HG02938 (cell line): Measurements from ENCODE around the gene ETF1.
A peak's percentile ranks its signal among the peaks of the same experiment; 100 is the strongest.

Experiments
- ATAC-seq: cut with Tn5 transposase; IDR thresholded peaks from one replicate; pipeline ENCODE4 v1.9.1; 2021; ENCODE audit warnings: mild to moderate bottlenecking, moderate library complexity; ENCODE audit not compliant: unreplicated experiment

ETF1 gene

DNA sequence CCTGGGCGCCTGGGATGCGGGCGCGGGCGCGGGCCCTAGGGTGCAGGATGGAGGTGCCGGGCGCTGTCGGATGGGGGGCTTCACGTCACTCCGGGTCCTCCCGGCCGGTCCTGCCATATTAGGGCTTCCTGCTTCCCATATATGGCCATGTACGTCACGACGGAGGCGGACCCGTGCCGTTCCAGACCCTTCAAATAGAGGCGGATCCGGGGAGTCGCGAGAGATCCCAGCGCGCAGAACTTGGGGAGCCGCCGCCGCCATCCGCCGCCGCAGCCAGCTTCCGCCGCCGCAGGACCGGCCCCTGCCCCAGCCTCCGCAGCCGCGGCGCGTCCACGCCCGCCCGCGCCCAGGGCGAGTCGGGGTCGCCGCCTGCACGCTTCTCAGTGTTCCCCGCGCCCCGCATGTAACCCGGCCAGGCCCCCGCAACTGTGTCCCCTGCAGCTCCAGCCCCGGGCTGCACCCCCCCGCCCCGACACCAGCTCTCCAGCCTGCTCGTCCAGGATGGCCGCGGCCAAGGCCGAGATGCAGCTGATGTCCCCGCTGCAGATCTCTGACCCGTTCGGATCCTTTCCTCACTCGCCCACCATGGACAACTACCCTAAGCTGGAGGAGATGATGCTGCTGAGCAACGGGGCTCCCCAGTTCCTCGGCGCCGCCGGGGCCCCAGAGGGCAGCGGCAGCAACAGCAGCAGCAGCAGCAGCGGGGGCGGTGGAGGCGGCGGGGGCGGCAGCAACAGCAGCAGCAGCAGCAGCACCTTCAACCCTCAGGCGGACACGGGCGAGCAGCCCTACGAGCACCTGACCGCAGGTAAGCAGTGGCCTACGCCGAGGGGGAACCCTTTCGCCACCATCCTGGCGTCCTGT, 77.5 kb downstream of the ETF1 start, which contains the start of gene EGR1:
Gene EGR1 (plus strand): TSS at position 219 of the 864 bp plus-strand sequence. CDS start 283 bp downstream, at position 502.
- ATAC-seq: peak; percentile 61

DNA sequence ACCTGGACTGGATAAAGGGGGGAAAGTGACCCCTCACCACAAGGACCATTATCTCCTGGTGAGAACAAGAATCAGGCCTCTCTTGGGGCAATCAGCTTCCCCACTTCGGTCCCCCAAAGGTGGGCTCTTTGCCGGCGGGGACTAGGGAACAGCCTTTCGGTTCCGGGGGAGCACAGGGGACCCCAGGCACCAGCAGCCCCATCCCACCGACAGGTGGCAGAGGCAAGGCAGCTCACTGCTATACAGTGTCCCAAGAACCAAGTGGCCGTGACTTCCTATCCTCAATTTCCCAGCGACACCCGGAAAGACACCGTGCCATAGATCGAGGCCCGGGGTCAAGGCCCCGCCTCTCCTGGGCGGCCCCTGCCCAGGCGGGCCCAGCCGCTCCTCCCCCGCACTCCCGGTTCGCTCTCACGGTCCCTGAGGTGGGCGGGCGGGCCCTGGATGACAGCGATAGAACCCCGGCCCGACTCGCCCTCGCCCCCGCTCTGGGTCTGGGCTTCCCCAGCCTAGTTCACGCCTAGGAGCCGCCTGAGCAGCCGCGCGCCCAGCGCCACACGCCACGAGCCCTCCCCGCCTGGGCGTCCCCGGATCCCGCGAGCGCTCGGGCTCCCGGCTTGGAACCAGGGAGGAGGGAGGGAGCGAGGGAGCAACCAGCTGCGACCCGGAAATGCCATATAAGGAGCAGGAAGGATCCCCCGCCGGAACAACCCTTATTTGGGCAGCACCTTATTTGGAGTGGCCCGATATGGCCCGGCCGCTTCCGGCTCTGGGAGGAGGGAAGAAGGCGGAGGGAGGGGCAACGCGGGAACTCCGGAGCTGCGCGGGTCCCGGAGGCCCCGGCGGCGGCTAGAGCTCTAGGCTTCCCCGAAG, 78.4 kb downstream of the ETF1 start:
- ATAC-seq: peak; percentile 74

DNA sequence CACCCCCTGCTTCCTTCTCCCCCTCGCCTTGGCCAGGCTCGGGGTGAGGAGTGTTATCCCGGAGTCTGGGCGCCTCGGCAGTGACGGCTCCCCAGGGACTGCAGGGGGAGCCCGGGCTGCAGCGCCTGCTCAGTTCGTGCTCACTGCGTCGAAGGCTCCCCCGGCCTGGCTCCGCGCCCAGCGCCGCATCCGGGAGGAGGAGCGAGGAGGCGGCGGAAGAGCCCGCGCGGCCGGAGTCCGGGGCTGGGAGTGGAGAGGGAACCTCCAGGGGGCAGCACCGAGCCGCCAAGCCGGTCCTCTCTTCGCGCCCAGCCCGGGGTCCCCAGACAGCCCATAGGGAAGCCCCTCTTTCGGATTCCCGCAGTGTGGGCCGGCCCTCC, 79.0 kb downstream of the ETF1 start:
- peak; percentile 38 for ATAC-seq

DNA sequence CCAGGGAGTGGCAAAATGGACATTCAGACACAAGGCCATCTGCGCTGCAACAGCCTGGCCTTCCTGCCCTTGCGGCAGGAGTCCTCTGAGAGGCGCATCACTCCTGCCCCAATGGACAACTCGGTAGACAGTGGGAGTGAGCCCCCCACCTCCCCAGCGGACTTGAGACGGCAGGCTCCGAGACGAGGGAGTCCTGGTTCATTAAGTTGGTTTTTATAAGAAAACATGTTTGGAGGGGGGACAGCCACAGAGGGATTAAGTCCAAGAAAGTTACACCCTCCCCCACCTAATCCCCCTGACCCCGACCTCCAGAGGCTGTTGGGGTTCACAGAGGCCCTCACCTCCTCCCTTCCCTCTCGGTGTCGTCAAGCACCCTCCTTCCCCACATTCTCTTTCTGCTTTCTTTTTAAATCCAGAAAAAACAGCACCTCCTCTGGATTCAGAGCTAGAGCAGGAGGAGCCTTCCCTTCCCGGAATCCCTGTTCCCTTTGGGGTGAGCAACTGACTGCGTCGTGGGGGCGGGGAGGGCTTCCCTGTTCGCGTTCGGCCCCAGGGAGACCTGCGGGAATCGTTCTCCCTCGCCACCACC, 79.5 kb downstream of the ETF1 start:
- ATAC-seq: no peak

DNA sequence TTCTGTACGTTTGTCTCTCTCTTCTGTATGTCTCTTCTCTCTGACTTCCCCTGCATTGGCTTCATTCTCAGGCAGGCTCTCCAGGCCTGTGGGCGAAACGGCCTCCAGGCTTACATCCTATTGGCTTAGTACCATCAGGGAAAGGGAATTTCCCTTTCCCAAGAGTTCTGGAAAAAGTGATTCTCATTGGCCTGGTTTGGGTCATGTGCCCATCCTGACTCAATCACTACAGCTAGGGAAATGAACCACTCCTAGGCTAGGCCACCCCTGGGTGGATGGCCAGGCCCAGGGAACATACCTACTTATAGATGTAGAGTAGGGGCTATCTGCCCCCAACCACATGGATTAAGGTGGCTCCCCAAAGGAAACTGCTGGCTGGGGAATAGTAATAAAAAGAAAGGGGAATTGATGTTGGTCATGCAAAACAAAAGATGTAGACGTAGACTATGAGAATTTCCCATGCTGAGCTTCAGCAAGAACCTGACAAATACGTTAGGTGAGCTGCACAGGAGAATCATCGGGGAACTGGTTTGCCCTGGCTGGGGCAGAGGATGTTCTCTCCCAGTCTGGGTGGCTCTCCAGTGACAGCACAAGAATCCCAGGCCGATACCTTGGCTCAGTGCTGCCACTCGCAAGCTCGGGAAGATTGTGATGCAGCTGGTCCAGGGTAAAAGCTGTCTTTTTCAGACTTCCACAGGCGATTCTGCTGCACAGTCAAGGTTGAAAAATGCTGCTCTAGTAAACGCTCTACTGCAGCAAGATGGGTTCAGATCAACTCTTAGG, 81.5 kb downstream of the ETF1 start:
- no peak for ATAC-seq

DNA sequence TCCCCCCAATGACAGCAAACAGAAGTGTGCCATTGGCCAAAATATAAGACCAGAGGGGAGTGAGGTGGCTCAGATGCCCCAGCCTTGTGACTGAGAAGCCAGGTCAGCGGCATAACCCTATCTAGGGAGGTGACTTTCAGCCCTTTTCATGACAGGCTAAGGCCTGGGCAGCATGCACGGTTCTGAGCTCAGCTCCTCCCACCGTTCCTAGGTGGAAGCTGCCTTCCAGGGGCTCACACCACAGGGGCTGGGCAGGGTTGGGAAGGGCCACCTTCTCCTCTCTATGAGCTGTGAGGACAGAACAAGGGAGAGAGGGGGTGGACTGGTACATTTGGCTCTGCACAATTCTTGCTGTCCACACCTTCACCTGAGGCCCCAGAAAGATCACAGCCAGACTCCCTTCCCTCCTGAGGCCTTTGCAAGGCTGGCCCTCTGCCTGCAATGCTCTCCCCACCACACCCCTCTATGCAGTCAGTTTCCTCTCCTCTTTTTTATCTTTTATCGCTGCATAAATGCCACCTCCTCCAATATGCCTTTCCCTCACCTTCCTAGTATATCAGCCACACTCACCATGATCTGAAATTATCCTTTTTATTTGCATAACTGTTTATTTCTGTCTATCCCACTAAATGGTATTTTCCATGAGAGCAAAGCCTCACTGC, 82.9 kb downstream of the ETF1 start:
- ATAC-seq: no peak

DNA sequence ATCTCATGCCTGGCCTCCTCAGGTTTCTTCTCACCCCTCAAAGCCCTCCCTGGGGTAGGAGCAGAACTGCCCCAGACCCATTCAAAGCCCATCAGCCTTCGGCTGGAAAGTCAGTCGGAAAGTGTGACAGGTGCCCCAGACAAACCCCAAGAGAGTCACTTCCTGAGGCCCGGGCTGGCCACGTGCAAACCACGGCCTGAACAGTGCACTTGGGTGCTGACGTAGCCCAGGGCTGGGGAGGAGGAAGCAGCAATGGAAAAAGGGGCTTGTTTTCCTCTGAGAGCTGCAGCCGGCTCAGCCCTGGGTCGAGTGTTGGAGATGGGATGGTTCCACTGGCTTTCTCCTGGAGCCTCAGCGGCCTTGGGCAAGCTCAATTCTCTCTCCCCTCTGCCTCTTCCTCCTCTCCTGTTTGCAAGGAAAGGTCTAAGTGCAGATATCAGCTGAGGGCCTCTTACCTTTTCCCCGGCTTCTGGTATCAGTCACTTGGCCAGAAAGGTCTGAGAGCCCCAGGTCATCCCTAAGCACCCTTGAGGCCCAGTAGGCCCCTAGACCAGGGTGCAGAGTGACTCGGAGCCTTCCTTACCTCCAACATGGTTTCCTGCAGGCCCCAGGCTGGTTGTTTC, 83.6 kb downstream of the ETF1 start:
- ATAC-seq: peak; percentile 36

DNA sequence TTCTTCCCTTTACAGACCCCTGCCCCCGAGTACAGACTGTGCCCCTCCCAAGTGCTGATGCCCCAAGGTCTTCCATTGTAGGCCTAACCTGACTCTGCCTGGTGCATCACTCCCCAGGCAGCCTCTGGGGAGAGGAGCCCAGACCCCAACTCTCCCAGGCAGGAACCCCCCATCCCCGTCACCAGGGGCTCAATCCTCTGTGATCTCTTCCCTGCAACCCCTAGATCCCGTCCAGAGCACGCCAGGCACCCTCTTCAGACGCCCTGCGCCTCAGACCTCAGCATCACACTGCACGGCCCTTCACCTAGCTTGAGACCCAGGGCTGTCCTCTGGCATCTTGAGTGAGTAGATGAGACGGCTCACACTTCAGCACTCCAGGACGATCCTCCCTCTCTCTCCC, 84.2 kb downstream of the ETF1 start:
- no peak for ATAC-seq

DNA sequence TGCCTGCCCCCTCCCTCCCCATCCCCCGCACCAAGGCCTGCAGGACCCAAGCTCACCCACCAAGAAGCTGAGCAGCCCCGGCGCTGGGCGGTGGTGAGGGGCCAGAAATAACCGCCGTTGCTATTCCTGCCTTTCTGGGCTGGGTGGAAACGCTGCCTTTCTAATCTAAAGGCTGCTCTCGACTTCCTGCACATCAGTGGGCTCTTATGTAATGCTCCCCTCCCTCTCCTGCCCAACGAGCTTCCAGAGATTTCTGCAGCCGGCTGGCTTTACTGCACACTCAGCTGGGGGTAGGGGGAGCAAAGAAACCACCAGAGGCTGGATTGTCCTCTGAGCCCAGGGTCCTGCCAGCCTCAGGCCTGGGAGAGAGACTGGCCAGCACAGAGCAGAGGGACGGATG, 84.7 kb downstream of the ETF1 start:
- no peak for ATAC-seq

DNA sequence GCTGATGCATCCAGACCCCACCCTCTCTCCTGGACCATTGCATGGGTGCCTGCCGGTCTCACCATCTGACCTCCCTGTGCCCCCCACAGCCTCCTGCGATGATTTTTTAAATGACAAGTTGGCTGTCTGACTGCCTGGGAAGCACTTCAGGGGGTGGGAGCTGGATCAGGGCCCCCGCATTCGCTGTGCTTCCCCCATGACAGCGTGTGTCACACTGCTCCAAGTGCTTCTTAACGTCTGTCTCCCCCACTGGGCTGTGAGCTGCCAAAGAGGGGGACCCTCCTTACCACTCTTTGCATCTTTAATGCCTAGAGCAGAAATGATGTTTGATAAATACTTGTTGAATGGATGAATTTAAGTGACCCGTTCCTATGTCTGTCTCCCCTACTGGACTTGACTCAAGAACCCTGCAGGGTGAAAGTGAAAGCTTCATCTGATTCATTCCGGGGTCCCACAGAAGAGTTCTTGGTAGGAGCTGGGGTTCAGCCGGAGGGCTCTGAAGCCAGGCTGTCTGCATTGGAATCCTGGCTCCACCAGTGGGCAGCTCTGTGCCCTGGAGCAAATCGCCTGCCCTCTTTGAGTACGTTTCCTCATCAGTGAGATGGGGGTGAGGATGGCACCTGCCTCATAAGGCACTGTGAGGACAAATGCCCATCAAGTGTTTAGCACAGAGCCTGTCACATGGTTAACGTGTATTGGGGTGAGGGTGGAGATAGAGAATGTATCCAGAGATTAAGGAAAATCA, 85.3 kb downstream of the ETF1 start:
- no peak for ATAC-seq
